ENCODE results near the gene DNASE1L2. TPM values are rescaled to one million over a fixed set of nuclear protein-coding genes. Genes with fewer than 3 reads are reported as not detected.

The DNASE1L2 gene
- total and polyA plus RNA-seq, 2 of the 8 experiments (the other 6 are each of a cell fraction or from before 2014, with no cell fraction given): 0.35 to 0.97 TPM

DNA sequence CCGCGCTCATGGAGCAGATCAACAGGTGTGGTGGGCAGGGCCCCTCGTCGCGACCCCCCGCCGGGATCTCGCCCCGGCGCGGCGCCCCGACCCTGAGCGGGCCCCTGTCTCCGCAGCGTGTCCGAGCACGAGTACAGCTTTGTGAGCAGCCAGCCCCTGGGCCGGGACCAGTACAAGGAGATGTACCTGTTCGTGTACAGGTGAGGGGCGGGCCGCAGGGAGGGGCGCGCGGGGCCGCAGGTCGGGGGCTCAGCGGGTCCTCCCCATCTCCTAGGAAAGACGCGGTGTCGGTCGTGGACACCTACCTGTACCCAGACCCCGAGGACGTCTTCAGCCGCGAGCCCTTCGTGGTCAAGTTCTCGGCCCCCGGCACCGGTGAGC lies 848 bp downstream of the DNASE1L2 start:
- 7% methylated on average over 20 of the region's 40 CpGs; no CpG with 5 or more reads in 1 of the 2 experiments for WGBS, 2 experiments (ENCODE audit: extremely low coverage in 1 of 2, insufficient coverage in 1 of 2, insufficient read length in 1 of 2, insufficient replicate concordance in 2 of 2, low coverage in 1 of 2, low lambda C conversion rate in 2 of 2, missing lambda C conversion rate in 1 of 2)
- no peak overlapping the region for H2AFZ ChIP-seq (ENCODE audit: low read length)
- peak overlapping the region; percentile 68; the same call in 1 of the 2 replicates for H4K8ac ChIP-seq (ENCODE audit: extremely low read depth, insufficient read depth, low read length)
- no peak overlapping the region for H2BK15ac ChIP-seq (ENCODE audit: low read length)
- H3K27ac ChIP-seq (ENCODE audit: low read depth, low read length): no peak overlapping the region
- H3K23me2 ChIP-seq (ENCODE audit: low read depth, low read length): peaks cover 16% of the 10 kb centered on the region; the same call in 1 of the 2 replicates
- peak overlapping the region; percentile 19 to 63 (median 37); a peak in 7 of 8 replicates for H3K4me3 ChIP-seq (ENCODE audit: extremely low read depth in 1 of 4, insufficient read depth in 2 of 4, low read depth in 3 of 4, low read length in 4 of 4)
- H2BK120ac ChIP-seq (replicated peaks; ENCODE audit: low read depth, low read length): no peak overlapping the region
- TF ChIP-seq KDM4A (IDR thresholded peaks at IDR 0.05; ENCODE audit: low read depth, low read length, severe bottlenecking) (peak; percentile 24), POLR2A (IDR thresholded peaks at IDR 0.05; ENCODE audit: control extremely low read depth in 1 of 2, low read depth in 2 of 2, low read length in 2 of 2) (no peak)
- no peak overlapping the region for H2BK20ac ChIP-seq (ENCODE audit: low read length)
- no peaks in the 10 kb centered on the region for H3K9me3 ChIP-seq (ENCODE audit: insufficient read depth in 2 of 2, low read depth in 1 of 2, low read length in 1 of 2)
- H4K20me1 ChIP-seq (replicated peaks in 1 of 2; ENCODE audit: control insufficient read depth in 1 of 2, insufficient read depth in 2 of 2, low read length in 2 of 2): peaks cover 0 to 12% of the 10 kb centered on the region in 2 experiments
- no peaks in the 10 kb centered on the region for H3K79me2 ChIP-seq (ENCODE audit: control insufficient read depth in 1 of 2, insufficient read depth in 2 of 2, low read length in 2 of 2)
- peaks cover 4 to 20% (median 16%) of the 10 kb centered on the region in 4 experiments; a peak in 6 of 7 replicates for H3K27me3 ChIP-seq (replicated peaks in 1 of 4; ENCODE audit: control insufficient read depth in 3 of 4, extremely low read depth in 1 of 4, insufficient read depth in 3 of 4, low read length in 3 of 4)
- H3K18ac ChIP-seq (ENCODE audit: extremely low read depth, low read length): no peak overlapping the region
- ChIA-PET POLR2A (ENCODE audit: partially characterized antibody) (interaction anchor here (0.5 to 8.6 kb wide), 20 partner anchors 8 to 267 kb away, joined by 3 to 181 read pairs (median 5); partner anchors contain the start of genes BRICD5, E4F1, ECI1 and PGP), CTCF (ENCODE audit: partially characterized antibody) (interaction anchor here (1.5 kb wide), 1 partner anchor 11 kb away, joined by 5 read pairs; no protein-coding TSS in a partner anchor)
- H4K91ac ChIP-seq (replicated peaks; ENCODE audit: insufficient read length, low read length): no peak overlapping the region
- H3K23ac ChIP-seq (ENCODE audit: insufficient read length): no peak overlapping the region
- H2BK5ac ChIP-seq (ENCODE audit: low read depth, low read length): no peak overlapping the region
- DNase-seq (ENCODE audit: low read depth in 1 of 2, low spot score in 2 of 2) (peak in 1 of 2 experiments; percentile 64), FAIRE-seq (no peak)
- peaks cover 0 to 19% (median 10%) of the 10 kb centered on the region in 4 experiments; a peak in 5 of 7 replicates for H3K4me1 ChIP-seq (replicated peaks in 1 of 4; ENCODE audit: control insufficient read depth in 3 of 4, insufficient read depth in 4 of 4, low read length in 3 of 4)
- H3K4me2 ChIP-seq (ENCODE audit: insufficient read depth in 1 of 2, low read depth in 2 of 2, low read length in 2 of 2): peak overlapping the region; percentile 78 to 82
- H4K5ac ChIP-seq (ENCODE audit: insufficient read length, low read depth, low read length): no peak overlapping the region
- H2AK5ac ChIP-seq (ENCODE audit: low read depth, low read length): no peak overlapping the region
- H3K9ac ChIP-seq (replicated peaks in 1 of 4; ENCODE audit: extremely low read depth in 1 of 4, low read depth in 3 of 4, low read length in 3 of 4): no peak overlapping the region
- H2BK12ac ChIP-seq (ENCODE audit: low read depth, low read length): no peak overlapping the region
- no peak overlapping the region for H3K14ac ChIP-seq (ENCODE audit: insufficient read length)
- H3K79me1 ChIP-seq (ENCODE audit: low read depth, low read length): no peaks in the 10 kb centered on the region
- H3K56ac ChIP-seq (replicated peaks; ENCODE audit: insufficient read length, low read depth, low read length): no peak overlapping the region
- H3K36me3 ChIP-seq (ENCODE audit: control insufficient read depth in 2 of 4, insufficient read depth in 4 of 4, low read length in 3 of 4): peaks cover 2 to 33% (median 5%) of the 10 kb centered on the region in 4 experiments; a peak in 4 of 8 replicates
- no peak overlapping the region for H3K4ac ChIP-seq (replicated peaks; ENCODE audit: insufficient read length, low read depth, low read length)

Measured in H1 (cell line).